ENCODE results near the gene MAT2B.

MAT2B gene

DNA sequence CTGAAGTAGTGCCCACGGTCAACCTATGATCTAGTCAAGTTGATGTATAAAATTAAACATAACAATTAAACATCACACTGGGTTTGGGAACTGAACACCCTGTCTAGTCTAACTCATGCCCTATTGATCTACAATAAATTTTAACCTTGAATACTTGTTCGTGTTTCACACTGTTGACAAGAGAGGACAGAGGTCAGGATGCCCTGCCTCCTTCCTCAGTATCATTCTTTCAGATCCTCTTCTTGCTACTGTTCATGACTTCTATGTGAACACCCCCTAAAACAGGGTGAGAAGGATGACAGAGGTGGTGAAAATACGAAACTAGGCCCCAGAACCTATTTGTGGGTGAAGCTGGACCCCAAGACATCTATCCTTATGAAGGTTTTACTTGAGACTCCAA lies 8.1 kb upstream of the MAT2B start:
- no peaks in the 10 kb centered on the region for H4K20me1 ChIP-seq (ENCODE audit: insufficient read depth)

GRCh38 chr5:163498886-163499285 lies 6.5 kb upstream of the MAT2B start:
- Histone ChIP-seq H3K4me2 (no peak overlapping the region), H4K20me1 (ENCODE audit: insufficient read depth) (no peaks in the 10 kb centered on the region), H3K4me1 (ENCODE audit: low read depth, poor library complexity, severe bottlenecking) (peaks cover 3% of the 10 kb centered on the region), H3K27me3 (ENCODE audit: insufficient read depth, low read depth) (no peaks in the 10 kb centered on the region), H3K36me3 (ENCODE audit: insufficient read depth) (no peaks in the 10 kb centered on the region), H3K79me2 (ENCODE audit: insufficient read depth, low read depth) (no peaks in the 10 kb centered on the region), H2AFZ (ENCODE audit: low read depth) (no peak overlapping the region), H3K27ac (no peak overlapping the region), H3K9ac (no peak overlapping the region), H3K4me3 (IDR thresholded peaks at IDR 0.05; ENCODE audit: insufficient read depth, low read depth, low read length) (no peak overlapping the region)
- TF ChIP-seq, protein P1, sequence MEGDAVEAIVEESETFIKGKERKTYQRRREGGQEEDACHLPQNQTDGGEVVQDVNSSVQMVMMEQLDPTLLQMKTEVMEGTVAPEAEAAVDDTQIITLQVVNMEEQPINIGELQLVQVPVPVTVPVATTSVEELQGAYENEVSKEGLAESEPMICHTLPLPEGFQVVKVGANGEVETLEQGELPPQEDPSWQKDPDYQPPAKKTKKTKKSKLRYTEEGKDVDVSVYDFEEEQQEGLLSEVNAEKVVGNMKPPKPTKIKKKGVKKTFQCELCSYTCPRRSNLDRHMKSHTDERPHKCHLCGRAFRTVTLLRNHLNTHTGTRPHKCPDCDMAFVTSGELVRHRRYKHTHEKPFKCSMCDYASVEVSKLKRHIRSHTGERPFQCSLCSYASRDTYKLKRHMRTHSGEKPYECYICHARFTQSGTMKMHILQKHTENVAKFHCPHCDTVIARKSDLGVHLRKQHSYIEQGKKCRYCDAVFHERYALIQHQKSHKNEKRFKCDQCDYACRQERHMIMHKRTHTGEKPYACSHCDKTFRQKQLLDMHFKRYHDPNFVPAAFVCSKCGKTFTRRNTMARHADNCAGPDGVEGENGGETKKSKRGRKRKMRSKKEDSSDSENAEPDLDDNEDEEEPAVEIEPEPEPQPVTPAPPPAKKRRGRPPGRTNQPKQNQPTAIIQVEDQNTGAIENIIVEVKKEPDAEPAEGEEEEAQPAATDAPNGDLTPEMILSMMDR (conservative IDR thresholded peaks at IDR 0.05; ENCODE audit: low read depth, low read length) = no peak

More for the DNA sequence above, 8.1 kb upstream of the MAT2B start:
- no peaks in the 10 kb centered on the region for H3K79me2 ChIP-seq (ENCODE audit: insufficient read depth, low read depth)
- TF ChIP-seq, protein P1 (conservative IDR thresholded peaks at IDR 0.05; ENCODE audit: low read depth, low read length) = no peak
- H2AFZ ChIP-seq (ENCODE audit: low read depth) = no peak overlapping the region
- no peaks in the 10 kb centered on the region for H3K4me1 ChIP-seq (ENCODE audit: low read depth, poor library complexity, severe bottlenecking)
- no peak overlapping the region for H3K27ac ChIP-seq
- no peak overlapping the region for H3K4me2 ChIP-seq
- H3K9ac ChIP-seq = no peak overlapping the region
- H3K36me3 ChIP-seq (ENCODE audit: insufficient read depth) = no peaks in the 10 kb centered on the region
- no peaks in the 10 kb centered on the region for H3K27me3 ChIP-seq (ENCODE audit: insufficient read depth, low read depth)
- H3K4me3 ChIP-seq (IDR thresholded peaks at IDR 0.05; ENCODE audit: insufficient read depth, low read depth, low read length) = no peak overlapping the region

- Histone ChIP-seq H3K79me2 (ENCODE audit: insufficient read depth, low read depth) (peaks cover 16% of the 10 kb centered on the region), H3K27ac (peak overlapping the region; percentile 82; the same call in 1 of the 2 replicates), H3K4me1 (ENCODE audit: low read depth, poor library complexity, severe bottlenecking) (peaks cover 8% of the 10 kb centered on the region), H3K9ac (peak overlapping the region; percentile 82; the same call in 1 of the 2 replicates), H3K4me2 (peak overlapping the region; percentile 88), H3K36me3 (ENCODE audit: insufficient read depth) (no peaks in the 10 kb centered on the region), H4K20me1 (ENCODE audit: insufficient read depth) (0 out of 2 replicates have a peak, but pooled peaks cover 6% of the 10 kb centered on the region), H3K4me3 (IDR thresholded peaks at IDR 0.05; ENCODE audit: insufficient read depth, low read depth, low read length) (no peak overlapping the region), H2AFZ (ENCODE audit: low read depth) (peak overlapping the region; percentile 88), H3K27me3 (ENCODE audit: insufficient read depth, low read depth) (no peaks in the 10 kb centered on the region)
- TF ChIP-seq, protein P1 (conservative IDR thresholded peaks at IDR 0.05; ENCODE audit: low read depth, low read length) = no peak
Observed at GRCh38 chr5:163502521-163502920, 2.9 kb upstream of the MAT2B start.

DNA sequence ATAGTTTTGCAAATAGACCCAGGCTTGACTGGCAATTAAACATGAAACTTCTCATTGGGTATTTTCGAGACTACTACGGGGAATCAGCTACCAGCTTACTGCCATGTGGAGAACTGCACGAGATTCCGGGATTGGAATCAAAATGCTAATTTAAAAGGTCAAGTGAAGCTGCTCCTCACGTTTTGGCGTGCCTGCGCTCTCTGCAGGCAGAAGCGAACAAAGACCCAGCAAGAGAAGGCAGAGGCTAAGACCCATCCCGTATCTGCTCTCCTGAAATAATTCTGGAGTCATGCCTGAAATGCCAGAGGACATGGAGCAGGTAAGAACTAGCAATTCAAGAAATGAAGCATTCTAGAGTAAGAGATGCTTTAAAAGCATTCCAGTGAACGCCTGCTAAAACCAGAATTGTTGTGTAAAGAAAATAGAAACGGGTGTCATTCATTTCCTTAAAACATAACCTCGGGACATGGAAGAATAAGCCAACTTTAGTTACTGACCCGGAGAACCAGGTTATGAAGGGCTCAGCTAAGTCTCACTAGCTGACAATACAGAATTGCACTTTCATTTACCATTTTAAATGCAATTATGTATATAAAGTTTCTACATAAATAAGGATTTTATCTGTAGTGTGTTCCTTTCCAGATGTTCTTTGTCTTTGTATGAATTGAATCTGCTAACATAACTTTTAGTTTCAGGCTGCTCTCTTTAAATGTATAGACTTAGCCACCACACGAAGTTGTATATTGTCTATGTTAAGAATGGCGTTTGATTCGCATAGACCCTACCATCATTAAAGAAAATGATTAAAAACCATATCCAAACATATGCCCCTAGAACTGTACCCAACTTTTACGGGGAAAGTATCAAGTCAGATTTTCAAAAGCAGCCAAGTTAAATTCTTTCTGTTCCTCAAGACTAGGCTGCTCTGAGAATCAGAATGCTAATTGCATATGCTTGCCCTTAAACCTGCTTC lies 2.0 kb upstream of the MAT2B start:
- peaks cover 25% of the 10 kb centered on the region for H3K79me2 ChIP-seq (ENCODE audit: insufficient read depth, low read depth)
- H4K20me1 ChIP-seq (ENCODE audit: insufficient read depth) = 0 out of 2 replicates have a peak, but pooled peaks cover 6% of the 10 kb centered on the region
- H3K4me1 ChIP-seq (ENCODE audit: low read depth, poor library complexity, severe bottlenecking) = peaks cover 14% of the 10 kb centered on the region
- TF ChIP-seq, protein P1 (conservative IDR thresholded peaks at IDR 0.05; ENCODE audit: low read depth, low read length) = no peak
- H3K27me3 ChIP-seq (ENCODE audit: insufficient read depth, low read depth) = no peaks in the 10 kb centered on the region
- H2AFZ ChIP-seq (ENCODE audit: low read depth) = peak overlapping the region; percentile 88
- peak overlapping the region; percentile 82 for H3K27ac ChIP-seq
- peak overlapping the region; percentile 88 for H3K4me2 ChIP-seq
- peak overlapping the region; percentile 82; the same call in 1 of the 2 replicates for H3K9ac ChIP-seq
- no peak overlapping the region for H3K4me3 ChIP-seq (IDR thresholded peaks at IDR 0.05; ENCODE audit: insufficient read depth, low read depth, low read length)
- H3K36me3 ChIP-seq (ENCODE audit: insufficient read depth) = no peaks in the 10 kb centered on the region
